ENCODE data around the gene MAP3K8.

MAP3K8 gene

GRCh38 chr10:30433730-30434272, at the start of gene MAP3K8:
Gene MAP3K8, plus strand, starts transcription at chr10:30434184. Its CDS starts 4,755 bp downstream, at chr10:30438939.
- peak; percentile 27 for DNase-seq

DNA sequence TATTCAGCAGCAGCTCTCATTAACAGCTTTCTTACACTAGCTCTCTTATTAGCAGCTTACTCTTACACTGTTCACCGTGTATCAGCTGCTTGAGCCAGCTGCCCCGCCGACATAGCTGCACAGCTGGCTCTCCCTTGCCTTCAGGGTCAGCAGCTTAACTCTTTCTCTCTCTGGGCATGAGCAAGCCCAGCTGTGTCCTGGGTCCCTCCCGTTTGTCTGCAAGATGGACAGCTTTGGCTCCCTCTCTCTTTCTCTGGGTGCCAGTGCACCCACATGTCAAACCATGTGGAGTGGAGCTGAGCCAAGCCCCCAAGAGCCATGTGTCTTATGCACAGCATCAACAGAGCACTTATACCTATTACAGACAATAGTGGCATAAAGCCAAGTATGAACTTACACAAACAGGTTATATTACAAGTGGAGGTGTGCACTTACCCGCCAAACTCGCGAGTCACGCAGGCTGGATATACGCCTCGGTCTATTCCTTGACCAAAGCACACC, 49.2 kb upstream of the MAP3K8 start:
- DNase-seq, result peak; percentile 34

- no peak for DNase-seq
Observed at GRCh38 chr10:30386801-30387588, 47.0 kb upstream of the MAP3K8 start.

DNA sequence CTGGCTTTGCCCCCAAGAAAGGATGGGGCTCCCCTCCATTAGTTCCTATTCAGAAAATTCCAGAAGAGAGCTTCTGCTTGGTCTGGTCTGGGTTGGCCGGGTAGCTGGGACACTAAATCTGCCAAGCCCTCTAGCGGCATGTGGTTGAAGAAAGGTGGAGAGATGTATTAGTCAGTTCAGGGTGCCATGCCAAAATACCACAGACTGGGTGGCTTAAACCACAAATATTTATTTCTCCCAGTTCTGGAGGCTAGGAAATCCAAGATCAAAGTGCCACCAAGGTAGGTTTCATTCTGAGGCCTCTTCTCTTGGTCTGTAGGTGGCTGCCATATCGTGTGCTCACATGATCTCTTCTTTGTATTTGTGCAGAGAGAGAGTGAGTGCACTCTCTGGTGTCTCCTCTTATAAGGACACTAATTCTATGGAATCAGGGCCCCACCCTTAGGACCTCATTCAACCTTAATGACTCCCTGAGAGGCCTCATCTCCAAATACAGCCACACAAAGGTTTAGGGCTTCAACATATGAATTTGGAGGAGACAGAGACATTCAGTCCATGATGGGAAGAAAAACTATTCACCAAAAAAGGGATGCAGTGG, 46.2 kb upstream of the MAP3K8 start:
- no peak for DNase-seq

DNA sequence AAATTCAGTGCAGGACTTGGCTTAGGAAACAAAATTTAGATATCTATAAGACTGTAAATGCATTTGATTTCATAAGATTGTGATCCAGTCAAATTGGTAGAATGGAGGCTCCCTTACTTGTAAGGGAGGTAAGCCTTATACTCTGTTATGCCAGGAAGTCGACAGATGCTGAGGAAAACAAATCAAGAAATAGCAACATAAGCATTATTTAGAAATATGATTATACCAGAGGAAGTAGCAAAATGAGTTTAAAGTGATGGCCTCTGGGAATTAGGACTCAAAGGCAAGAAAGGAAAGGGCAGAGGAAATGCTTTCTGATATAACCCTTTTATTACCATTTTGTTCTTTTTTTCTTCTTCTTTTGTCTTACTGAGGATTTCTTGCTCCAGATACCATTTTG, 44.4 kb upstream of the MAP3K8 start:
- DNase-seq, result no peak

DNA sequence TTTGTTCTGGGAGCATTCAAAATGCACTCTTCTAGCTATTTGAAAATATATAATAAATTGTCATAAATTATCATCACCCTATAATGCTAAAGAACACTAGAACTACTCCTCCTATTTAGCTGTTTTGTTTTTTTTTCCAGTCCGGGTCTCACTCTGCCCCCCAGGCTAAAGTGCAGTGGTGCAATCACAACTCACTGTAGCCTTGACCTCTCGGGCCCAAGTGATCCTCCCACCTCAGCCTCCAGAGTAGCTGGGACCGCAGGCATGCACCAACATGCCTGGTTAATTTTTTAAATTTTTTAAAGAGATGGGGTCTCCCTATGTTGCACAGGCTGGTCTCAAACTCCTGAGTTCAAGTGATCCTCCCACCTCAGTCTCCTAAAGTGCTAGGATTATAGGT, 43.8 kb upstream of the MAP3K8 start:
- no peak for DNase-seq

DNA sequence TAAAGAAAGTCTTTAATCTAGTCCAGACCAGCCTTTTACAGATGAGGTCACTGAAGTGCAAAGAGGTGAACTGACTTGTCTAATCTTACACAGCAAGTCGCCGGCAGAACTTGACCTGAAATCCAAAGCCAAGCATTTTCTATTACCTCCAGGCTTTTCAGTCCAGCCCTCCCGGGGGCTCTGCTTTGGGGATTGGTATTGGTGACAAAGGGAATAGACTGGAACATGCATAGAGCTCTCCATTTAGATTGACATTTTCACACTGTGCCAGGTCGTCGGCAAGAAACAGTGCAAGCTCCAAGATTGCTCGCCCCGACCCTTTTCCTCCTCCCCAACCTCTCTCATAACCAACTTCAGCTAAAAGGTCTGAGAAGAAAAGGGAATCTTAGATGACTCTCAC, 42.7 kb upstream of the MAP3K8 start:
- DNase-seq, result no peak

- DNase-seq, result peak; percentile 23
Observed at GRCh38 chr10:30392564-30392990, 41.4 kb upstream of the MAP3K8 start.

- DNase-seq, result no peak
Observed at GRCh38 chr10:30396293-30396692, 37.7 kb upstream of the MAP3K8 start.

DNA sequence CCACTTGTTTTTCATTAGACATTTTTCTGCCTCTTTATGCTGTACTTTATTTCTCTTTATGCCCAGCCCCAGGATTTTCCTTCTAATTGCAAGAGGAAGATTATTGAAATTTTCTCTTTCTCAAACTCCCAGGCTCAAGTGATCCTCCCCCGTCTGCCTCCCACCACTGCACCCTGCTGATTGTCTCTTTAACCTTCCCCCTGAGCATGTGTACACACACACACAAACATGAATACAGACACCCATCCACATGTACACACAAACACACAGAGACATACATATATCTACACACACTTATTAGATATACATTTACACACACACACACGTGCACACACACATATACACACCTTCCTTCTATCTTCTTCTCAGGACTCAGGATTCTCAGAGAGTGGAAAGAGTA, 37.3 kb upstream of the MAP3K8 start:
- no peak for DNase-seq

GRCh38 chr10:30398193-30398592, 35.8 kb upstream of the MAP3K8 start:
- no peak for DNase-seq

- no peak for DNase-seq
Observed at GRCh38 chr10:30398788-30399187, 35.2 kb upstream of the MAP3K8 start.

GRCh38 chr10:30403494-30403893, 30.5 kb upstream of the MAP3K8 start:
- DNase-seq, result no peak

- DNase-seq, result no peak
Observed at GRCh38 chr10:30404540-30404939, 29.4 kb upstream of the MAP3K8 start.

GRCh38 chr10:30411263-30411662, 22.7 kb upstream of the MAP3K8 start:
- DNase-seq, result no peak

DNA sequence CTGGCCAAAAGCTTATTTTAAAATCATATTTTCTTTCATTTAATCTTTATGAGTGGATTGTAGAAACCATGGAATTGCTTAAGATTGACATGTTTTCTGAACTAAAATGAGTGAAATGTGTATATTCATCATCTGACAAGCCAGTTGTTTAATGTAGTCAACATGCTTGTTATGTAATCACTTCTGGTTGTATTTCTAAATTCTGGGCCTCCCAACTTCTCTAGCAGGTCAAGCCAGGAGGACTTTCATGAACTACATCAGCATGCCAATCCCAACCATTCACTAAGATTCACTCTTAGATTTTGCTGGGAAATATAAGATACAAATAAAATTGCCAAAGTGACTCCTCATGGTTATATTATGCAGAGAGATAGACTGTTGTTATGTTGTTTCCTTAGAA, 21.1 kb upstream of the MAP3K8 start:
- DNase-seq, result no peak

- DNase-seq, result peak; percentile 7
Observed at GRCh38 chr10:30413996-30414576, 19.9 kb upstream of the MAP3K8 start.

DNA sequence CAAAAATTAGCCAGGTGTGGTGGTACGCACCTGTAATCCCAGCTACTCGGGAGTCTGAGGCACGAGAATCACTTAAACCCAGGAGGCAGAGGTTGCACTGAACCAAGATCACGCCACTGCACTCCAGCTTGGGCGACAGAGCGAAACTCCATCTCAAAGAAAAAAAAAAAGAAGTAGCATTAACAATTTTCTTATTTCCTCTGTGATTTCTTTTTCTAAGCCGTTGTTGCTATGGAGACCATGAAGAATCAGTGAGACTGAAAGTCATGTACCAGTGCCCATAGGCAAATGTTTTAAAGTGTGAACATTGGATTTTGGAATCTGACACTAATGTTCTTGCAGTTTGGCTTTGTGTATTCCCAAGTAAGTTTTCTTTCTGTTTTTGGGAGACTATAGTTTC, 18.4 kb upstream of the MAP3K8 start:
- DNase-seq, result no peak

GRCh38 chr10:30417301-30417700, 16.7 kb upstream of the MAP3K8 start:
- no peak for DNase-seq

GRCh38 chr10:30420266-30420665, 13.7 kb upstream of the MAP3K8 start:
- DNase-seq, result no peak

DNA sequence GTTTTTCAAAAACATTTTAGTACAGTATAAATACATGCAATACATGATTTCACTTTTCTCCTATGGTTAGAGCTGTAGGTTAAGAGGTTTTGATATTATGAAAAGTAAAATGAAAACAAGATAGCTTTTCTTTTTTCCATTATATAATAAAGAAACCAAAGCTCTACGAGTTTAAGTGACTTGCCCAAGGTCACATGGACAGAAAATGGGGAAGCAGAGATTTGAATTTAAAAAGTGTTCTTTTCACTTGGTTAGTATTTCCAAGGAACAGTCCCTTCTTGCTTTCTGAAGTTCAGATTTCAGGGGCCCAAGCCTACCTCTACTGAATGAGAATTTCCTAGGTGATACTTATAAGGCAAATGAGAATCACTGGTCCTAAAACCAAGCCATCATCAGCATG, 13.2 kb upstream of the MAP3K8 start:
- DNase-seq, result no peak

DNA sequence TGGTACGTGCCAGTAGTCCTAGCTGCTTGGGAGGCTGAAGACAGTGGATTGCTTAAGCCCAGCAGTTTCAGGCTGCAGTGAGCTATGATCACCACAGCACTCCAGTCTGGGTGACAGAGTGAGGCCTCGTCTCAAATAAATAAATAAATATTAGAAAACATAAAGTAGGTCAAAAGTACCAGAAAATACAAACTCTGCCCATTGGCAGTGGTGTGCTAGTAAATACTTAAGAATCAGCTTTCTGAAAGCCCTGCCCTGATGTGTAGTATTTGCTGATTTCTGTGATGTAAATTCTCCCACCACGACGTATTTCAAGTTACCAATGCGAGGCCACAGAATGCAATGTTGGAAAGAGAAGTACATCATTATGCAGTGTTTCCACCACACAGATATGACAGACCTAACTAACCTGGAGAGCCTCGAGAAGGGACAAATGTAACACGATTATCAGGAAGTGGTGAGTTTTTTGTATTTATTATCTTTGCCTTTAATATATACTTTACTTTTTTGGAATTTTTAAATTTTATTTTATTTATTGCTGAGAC, 11.8 kb upstream of the MAP3K8 start:
- DNase-seq, result no peak

- peak; percentile 13 for DNase-seq
Observed at GRCh38 chr10:30422981-30423654, 10.9 kb upstream of the MAP3K8 start.
